KMS-11 (cell line): ENCODE measurements around the gene ARFGAP1.

Source experiments
- H2AFZ ChIP-seq: fragments of 200-600 bp; sonication (generic); 2 replicates; pipeline ENCODE4 v1.6.1; 2016; ENCODE audit warnings: antibody characterized with exemption, mixed run types, low read depth
- H3K27ac ChIP-seq: fragments of 200-600 bp; sonication (generic); 2 replicates; pipeline ENCODE4 v1.6.1; 2016; ENCODE audit warnings: mild to moderate bottlenecking, mixed run types
- H3K27me3 ChIP-seq: fragments of 200-600 bp; sonication (generic); 2 replicates; pipeline ENCODE4 v1.6.1; 2017; ENCODE audit warnings: mild to moderate bottlenecking, low read depth, mixed run types, moderate library complexity; ENCODE audit not compliant: insufficient read depth
- H3K36me3 ChIP-seq: fragments of 200-600 bp; sonication (generic); 2 replicates; pipeline ENCODE4 v1.6.1; 2017; ENCODE audit warnings: mild to moderate bottlenecking, mixed run types; ENCODE audit not compliant: insufficient read depth
- H3K4me1 ChIP-seq: fragments of 200-600 bp; sonication (generic); 2 replicates; pipeline ENCODE4 v1.6.1; 2016; ENCODE audit warnings: mild to moderate bottlenecking, low read depth, mixed run types; ENCODE audit not compliant: poor library complexity, severe bottlenecking
- H3K4me2 ChIP-seq: fragments of 200-600 bp; sonication (generic); 2 replicates; pipeline ENCODE4 v1.7.0; 2016; ENCODE audit warnings: mild to moderate bottlenecking, mixed run types
- H3K4me3 ChIP-seq: fragments of 200-600 bp; sonication (generic); IDR thresholded peaks from 2 replicates; pipeline ENCODE4 v1.6.1; 2017; ENCODE audit warnings: low read depth, low read length, mixed read lengths; ENCODE audit not compliant: insufficient read depth
- H3K79me2 ChIP-seq: fragments of 200-600 bp; sonication (generic); 2 replicates; pipeline ENCODE4 v1.6.1; 2016; ENCODE audit warnings: low read depth, mixed run types; ENCODE audit not compliant: insufficient read depth
- H3K9ac ChIP-seq: fragments of 200-600 bp; sonication (generic); 2 replicates; pipeline ENCODE4 v1.6.1; 2016; ENCODE audit warnings: mild to moderate bottlenecking, mixed run types
- H4K20me1 ChIP-seq: fragments of 200-600 bp; sonication (generic); 2 replicates; pipeline ENCODE4 v1.6.1; 2016; ENCODE audit warnings: mild to moderate bottlenecking, mixed run types; ENCODE audit not compliant: insufficient read depth
- TF ChIP-seq, protein P1 (sequence below): fragments of 200-600 bp; sonication (generic); conservative IDR thresholded peaks from 2 replicates; pipeline ENCODE4 v1.6.1; 2017; ENCODE audit warnings: low read depth, mild to moderate bottlenecking, antibody characterized with exemption, low read length, moderate library complexity, mixed read lengths

The ARFGAP1 gene

DNA sequence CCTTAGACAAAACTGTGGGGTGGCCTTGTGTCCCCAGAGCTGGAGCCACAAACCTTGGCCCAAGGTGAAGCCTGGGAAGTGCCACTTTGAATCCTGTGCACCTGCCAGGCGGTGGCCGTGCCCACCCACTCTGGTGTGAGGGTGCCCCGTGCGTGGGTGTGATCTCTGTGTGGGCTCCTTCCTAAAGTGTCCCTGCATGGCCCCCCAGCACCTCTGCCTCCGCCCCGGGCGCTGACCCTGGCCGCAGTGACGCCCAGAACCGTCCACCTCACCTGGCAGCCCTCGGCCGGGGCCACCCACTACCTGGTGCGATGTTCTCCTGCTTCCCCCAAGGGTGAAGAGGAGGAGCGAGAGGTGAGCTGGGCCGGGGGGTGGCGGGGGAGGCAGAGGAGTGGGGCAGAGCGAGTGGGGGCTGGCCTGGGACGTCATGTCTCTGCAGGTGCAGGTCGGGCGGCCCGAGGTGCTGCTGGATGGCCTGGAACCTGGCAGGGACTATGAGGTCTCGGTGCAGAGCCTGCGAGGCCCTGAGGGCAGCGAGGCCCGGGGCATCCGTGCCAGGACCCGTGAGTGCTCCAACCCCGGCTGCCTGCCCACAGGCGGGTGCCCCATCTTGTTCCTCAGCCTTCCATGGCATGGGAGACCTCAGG lies 38.7 kb downstream of the ARFGAP1 start:
- TF ChIP-seq, protein P1, sequence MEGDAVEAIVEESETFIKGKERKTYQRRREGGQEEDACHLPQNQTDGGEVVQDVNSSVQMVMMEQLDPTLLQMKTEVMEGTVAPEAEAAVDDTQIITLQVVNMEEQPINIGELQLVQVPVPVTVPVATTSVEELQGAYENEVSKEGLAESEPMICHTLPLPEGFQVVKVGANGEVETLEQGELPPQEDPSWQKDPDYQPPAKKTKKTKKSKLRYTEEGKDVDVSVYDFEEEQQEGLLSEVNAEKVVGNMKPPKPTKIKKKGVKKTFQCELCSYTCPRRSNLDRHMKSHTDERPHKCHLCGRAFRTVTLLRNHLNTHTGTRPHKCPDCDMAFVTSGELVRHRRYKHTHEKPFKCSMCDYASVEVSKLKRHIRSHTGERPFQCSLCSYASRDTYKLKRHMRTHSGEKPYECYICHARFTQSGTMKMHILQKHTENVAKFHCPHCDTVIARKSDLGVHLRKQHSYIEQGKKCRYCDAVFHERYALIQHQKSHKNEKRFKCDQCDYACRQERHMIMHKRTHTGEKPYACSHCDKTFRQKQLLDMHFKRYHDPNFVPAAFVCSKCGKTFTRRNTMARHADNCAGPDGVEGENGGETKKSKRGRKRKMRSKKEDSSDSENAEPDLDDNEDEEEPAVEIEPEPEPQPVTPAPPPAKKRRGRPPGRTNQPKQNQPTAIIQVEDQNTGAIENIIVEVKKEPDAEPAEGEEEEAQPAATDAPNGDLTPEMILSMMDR: no peak
- Histone ChIP-seq H3K79me2 (no peaks in the 10 kb centered on the region), H3K27ac (no peak overlapping the region), H3K4me3 (no peak overlapping the region), H3K4me2 (no peak overlapping the region), H3K27me3 (peaks cover 94% of the 10 kb centered on the region), H3K9ac (no peak overlapping the region), H4K20me1 (no peaks in the 10 kb centered on the region), H3K36me3 (no peaks in the 10 kb centered on the region), H2AFZ (no peak overlapping the region), H3K4me1 (peaks cover 7% of the 10 kb centered on the region)

DNA sequence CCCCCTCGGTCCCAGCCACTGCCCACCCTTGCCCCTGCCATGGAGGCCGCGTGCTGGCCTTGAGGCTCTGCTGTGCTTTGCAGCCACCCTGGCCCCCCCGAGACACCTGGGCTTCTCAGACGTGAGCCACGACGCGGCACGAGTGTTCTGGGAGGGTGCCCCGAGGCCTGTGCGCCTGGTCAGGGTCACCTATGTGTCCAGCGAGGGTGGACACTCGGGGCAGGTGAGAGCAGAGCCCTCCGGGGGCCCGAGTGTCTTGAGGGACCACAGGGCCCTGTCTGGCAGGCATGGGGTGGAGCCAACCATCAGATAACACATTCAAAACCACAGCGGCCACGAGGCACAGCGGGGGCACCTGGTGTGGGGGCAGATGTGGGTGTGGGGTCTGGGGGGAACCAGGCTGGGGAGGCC lies 39.2 kb downstream of the ARFGAP1 start:
- Histone ChIP-seq H3K4me3 (no peak overlapping the region), H3K36me3 (no peaks in the 10 kb centered on the region), H3K9ac (no peak overlapping the region), H3K4me2 (no peak overlapping the region), H4K20me1 (no peaks in the 10 kb centered on the region), H3K4me1 (peaks cover 7% of the 10 kb centered on the region), H3K27me3 (peaks cover 94% of the 10 kb centered on the region), H2AFZ (no peak overlapping the region), H3K27ac (no peak overlapping the region), H3K79me2 (no peaks in the 10 kb centered on the region)
- TF ChIP-seq, protein P1: no peak

DNA sequence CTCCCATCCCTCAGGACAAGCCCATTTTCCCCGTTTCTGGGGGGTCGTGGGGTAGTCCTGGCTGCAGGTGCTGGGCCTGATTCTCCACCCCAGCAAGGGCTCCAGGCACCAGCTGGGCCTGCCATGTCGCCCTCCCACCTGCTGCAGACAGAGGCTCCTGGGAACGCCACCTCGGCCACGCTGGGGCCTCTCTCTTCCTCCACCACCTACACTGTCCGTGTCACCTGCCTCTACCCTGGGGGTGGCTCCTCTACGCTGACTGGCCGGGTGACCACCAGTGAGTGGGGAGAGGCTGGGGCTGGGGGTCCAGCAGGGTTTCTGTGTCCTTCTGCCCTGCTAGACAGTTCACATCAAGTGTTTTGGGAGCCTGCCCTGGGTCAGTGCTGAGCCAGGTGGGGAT lies 39.7 kb downstream of the ARFGAP1 start:
- Histone ChIP-seq H3K27me3 (peaks cover 94% of the 10 kb centered on the region), H3K36me3 (no peaks in the 10 kb centered on the region), H3K79me2 (no peaks in the 10 kb centered on the region), H3K4me3 (no peak overlapping the region), H4K20me1 (no peaks in the 10 kb centered on the region), H3K9ac (no peak overlapping the region), H2AFZ (no peak overlapping the region), H3K4me1 (peaks cover 7% of the 10 kb centered on the region), H3K4me2 (no peak overlapping the region), H3K27ac (no peak overlapping the region)
- TF ChIP-seq, protein P1: no peak

GRCh38 chr20:63312690-63313348 lies 40.2 kb downstream of the ARFGAP1 start:
- Histone ChIP-seq H3K27ac (no peak overlapping the region), H3K4me3 (no peak overlapping the region), H2AFZ (no peak overlapping the region), H3K79me2 (no peaks in the 10 kb centered on the region), H3K4me2 (no peak overlapping the region), H3K4me1 (peaks cover 7% of the 10 kb centered on the region), H4K20me1 (no peaks in the 10 kb centered on the region), H3K9ac (no peak overlapping the region), H3K27me3 (peaks cover 94% of the 10 kb centered on the region), H3K36me3 (no peaks in the 10 kb centered on the region)
- TF ChIP-seq, protein P1: no peak
